ENCODE data around the gene RNF157. TPM values are rescaled to one million over a fixed set of nuclear protein-coding genes. Genes with fewer than 3 reads are reported as not detected.
A peak's percentile ranks its signal among the peaks of the same experiment; 100 is the strongest.

Gene RNF157
- total RNA-seq (2014; rRNA removed; shearing (Covaris generic); ENCODE audit: low replicate concordance): 12.9 and 18.2 TPM in 2 replicates

GRCh38 chr17:76240461-76241203, at the start of gene RNF157:
TSS of gene RNF157 (minus strand) at chr17:76240493. CDS start at chr17:76240240, 253 bp downstream.
- peak; percentile 74 for DNase-seq (ENCODE audit: low read depth)
- in situ Hi-C loops (cut with HindIII; ENCODE audit: low pct_unique_long_range_greater_than_20kb, low sequenced_read_pairs): no loop called here

GRCh38 chr17:76281573-76282371, 41.5 kb upstream of the RNF157 start:
- in situ Hi-C loops (cut with HindIII; ENCODE audit: low pct_unique_long_range_greater_than_20kb, low sequenced_read_pairs): no loop called here

GRCh38 chr17:76280650-76281049, 40.4 kb upstream of the RNF157 start:
- DNase-seq (ENCODE audit: low read depth): no peak
- in situ Hi-C loops (cut with HindIII; ENCODE audit: low pct_unique_long_range_greater_than_20kb, low sequenced_read_pairs): no loop called here

More at GRCh38 chr17:76281573-76282371, 41.5 kb upstream of the RNF157 start:
- no peak for DNase-seq (ENCODE audit: low read depth)

DNA sequence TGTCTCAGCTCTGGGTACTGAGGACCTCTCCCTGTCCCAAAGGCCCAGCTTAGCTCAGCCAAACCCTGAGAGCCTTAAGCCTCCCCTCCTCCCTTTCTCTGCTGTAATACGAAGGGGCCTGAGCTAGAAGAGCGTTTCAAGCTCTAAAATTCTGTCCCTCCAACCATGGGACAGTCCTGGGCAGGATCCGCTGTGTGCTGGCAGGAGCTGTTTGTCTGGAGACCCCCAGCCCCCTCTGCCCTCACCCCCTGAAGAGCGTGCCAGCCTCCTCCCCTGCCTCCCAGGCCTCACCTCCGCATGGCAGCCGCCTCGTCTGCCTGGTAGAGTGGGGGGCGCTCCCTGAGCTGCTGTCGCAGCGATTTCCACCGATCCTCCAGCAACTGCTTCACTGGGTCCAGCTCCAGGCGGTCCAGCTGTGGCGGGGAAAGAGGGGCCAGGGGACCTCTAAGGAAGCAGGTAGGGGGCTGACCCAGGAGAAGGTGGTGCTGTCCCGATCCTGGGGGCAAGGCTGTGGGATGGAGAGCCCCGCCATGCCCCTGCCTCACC, 39.5 kb upstream of the RNF157 start:
- in situ Hi-C loops (cut with HindIII; ENCODE audit: low pct_unique_long_range_greater_than_20kb, low sequenced_read_pairs): no loop called here
- DNase-seq (ENCODE audit: low read depth): no peak

- DNase-seq (ENCODE audit: low read depth): peak; percentile 68
- in situ Hi-C loops (cut with HindIII; ENCODE audit: low pct_unique_long_range_greater_than_20kb, low sequenced_read_pairs): no loop called here
Observed at GRCh38 chr17:76278952-76279741, 38.9 kb upstream of the RNF157 start.

- in situ Hi-C loops (cut with HindIII; ENCODE audit: low pct_unique_long_range_greater_than_20kb, low sequenced_read_pairs): no loop called here
- no peak for DNase-seq (ENCODE audit: low read depth)
Observed at GRCh38 chr17:76278268-76278908, 38.1 kb upstream of the RNF157 start.

- in situ Hi-C loops (cut with HindIII; ENCODE audit: low pct_unique_long_range_greater_than_20kb, low sequenced_read_pairs): no loop called here
- no peak for DNase-seq (ENCODE audit: low read depth)
Observed at GRCh38 chr17:76277300-76278267, 37.3 kb upstream of the RNF157 start.

DNA sequence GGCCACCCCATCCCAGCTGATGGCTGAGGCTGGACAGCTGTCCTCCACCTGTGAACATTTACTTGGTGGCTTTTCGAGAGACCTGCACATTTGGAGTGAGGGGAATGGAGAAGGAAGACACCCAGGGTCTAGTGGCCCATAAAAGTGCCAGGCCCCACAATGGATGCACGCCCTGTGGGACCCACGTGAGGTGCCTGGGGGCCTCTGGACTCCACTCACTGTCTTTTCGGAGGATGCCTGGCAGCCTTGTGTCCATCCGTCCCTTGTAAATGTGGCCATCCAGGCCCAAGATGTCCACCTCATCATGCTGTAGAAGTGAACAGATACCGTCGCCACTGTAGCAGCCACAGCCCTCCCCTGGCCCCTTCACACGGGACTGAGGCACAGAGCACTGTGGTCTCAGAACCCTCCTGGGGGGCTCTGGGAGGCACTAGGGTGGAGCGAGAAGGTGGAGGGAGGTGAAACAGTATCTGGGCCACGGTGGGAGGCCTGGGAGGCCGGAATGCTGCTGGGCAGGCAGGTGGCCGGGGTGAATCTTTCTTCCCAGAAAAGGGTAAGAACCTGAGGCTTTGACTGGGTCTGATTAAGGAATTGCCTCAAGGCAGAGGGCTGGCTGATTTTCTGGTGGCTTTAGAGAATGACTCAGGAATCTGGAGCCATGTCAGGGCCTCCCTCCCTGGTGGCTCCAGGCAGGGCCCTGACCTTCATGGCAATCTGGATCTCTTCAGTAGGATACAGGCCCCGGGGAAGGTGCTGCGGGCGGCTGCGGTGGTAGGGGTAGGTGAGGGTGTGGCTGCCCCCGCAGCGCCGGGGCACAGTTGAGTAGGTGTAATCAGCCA, 36.4 kb upstream of the RNF157 start:
- in situ Hi-C loops (cut with HindIII; ENCODE audit: low pct_unique_long_range_greater_than_20kb, low sequenced_read_pairs): no loop called here
- no peak for DNase-seq (ENCODE audit: low read depth)

GRCh38 chr17:76276069-76276431, 35.8 kb upstream of the RNF157 start:
- no peak for DNase-seq (ENCODE audit: low read depth)
- in situ Hi-C loops (cut with HindIII; ENCODE audit: low pct_unique_long_range_greater_than_20kb, low sequenced_read_pairs): no loop called here

DNA sequence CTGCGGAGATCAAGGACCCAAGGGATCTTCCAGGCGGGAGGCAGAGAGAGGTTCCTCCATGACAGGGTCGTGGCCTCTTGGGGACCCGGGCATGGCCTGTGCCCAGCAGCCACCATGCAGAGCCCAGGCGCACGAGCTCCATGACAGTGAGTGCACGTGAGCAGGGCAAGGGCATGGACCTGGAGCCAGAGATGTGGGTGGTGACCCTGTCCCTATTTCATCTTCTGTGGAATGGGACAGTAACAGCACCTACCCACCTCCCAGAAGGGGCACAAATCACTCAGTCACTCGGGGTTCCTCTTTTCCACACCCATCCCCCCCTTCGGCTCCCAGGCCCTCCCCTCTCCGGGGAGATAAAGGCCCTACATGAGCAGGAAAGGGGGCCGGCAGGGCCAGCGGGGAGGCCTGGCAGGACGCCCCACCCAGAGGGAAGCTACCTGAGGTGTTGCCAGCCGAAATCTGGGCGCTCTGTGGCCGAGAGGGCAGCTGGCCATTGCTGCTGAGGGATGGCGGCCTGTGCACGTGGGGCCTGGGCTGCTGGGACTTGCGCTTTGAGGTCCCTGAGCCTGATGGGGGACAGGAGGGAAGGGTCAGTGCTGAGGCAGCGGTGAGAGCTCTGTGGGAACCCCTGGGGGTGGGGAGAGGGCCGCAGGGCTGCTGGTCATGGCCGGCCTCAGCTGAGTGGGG, 35.2 kb upstream of the RNF157 start:
- no peak for DNase-seq (ENCODE audit: low read depth)
- in situ Hi-C loops (cut with HindIII; ENCODE audit: low pct_unique_long_range_greater_than_20kb, low sequenced_read_pairs): no loop called here

- no peak for DNase-seq (ENCODE audit: low read depth)
- in situ Hi-C loops (cut with HindIII; ENCODE audit: low pct_unique_long_range_greater_than_20kb, low sequenced_read_pairs): no loop called here
Observed at GRCh38 chr17:76274112-76274956, 34.0 kb upstream of the RNF157 start.

GRCh38 chr17:76273445-76274111, 33.3 kb upstream of the RNF157 start:
- in situ Hi-C loops (cut with HindIII; ENCODE audit: low pct_unique_long_range_greater_than_20kb, low sequenced_read_pairs): no loop called here
- DNase-seq (ENCODE audit: low read depth): no peak

DNA sequence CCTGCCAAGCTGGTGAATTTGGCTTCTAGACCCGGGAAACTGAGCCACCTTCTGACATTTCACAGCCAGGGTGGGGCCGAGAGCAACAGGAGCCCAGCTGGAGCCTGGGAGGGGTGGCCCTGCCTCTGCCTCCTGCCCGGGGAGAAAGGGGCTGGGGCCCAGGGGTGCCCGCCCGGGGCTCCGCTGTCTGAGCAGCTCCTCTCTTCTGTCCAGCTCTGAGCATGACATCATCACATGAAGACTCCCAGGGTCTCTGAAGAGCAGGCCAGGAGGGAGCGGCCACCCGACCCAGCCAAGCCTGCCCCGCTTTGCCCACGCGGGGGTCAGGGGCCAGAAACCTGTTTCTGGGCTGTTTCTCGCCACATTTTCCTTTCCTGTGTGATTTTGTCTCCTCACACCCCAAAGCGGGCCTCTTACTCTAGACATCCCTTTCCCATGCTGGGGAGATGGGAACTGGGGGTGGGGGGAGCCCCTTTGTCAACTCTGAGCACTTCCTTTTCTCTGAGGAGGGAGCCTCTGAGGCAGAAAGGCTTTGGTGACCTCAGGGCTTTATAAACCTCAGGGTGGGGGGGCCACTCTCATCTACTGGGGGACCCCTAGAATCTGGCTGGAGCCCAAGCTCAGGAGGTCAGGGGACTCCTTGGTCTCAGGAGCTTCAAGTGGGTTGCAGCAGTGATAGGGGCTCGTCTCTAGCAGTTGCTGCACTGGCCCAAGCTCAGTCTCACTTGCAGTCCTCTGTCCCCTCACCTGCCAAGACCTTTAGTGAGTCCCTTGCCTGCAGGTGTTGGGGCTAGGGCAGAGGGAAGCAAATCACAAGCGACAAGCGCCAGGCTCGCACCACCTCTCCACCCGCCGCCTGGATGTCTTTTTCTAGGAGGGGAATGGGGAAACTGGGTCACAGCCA, 32.5 kb upstream of the RNF157 start:
- DNase-seq (ENCODE audit: low read depth): no peak
- in situ Hi-C loops (cut with HindIII; ENCODE audit: low pct_unique_long_range_greater_than_20kb, low sequenced_read_pairs): no loop called here
